Neutrophil (primary cell): ENCODE results near the gene ZNF32.

Experiments used
- H3K27ac ChIP-seq: fragments of 200-600 bp; sonication (generic); 2 replicates; pipeline ENCODE4 v1.5.1; 2016; ENCODE audit warnings: mild to moderate bottlenecking, moderate library complexity
- H3K27me3 ChIP-seq: fragments of 200-600 bp; sonication (generic); 2 replicates; pipeline ENCODE4 v1.6.0; 2016; ENCODE audit warnings: mild to moderate bottlenecking
- H3K36me3 ChIP-seq: fragments of 200-600 bp; sonication (generic); 2 replicates; pipeline ENCODE4 v1.5.1; 2017
- H3K4me1 ChIP-seq, 2 experiments: fragments of 200-600 bp in 1 of 2; sonication (generic) in 1 of 2; 1 replicate in 1 of 2; 2 replicates in 1 of 2; pipeline versions ENCODE4 v1.5.1 to v1.6.1; 2013 to 2016; ENCODE audit warnings: low read depth in 1 of 2, low read length in 1 of 2, mild to moderate bottlenecking in 1 of 2, moderate library complexity in 1 of 2; ENCODE audit not compliant: control insufficient read depth in 1 of 2, insufficient read depth in 1 of 2
- H3K4me3 ChIP-seq, 2 experiments: fragments of 200-600 bp in 1 of 2; sonication (generic) in 1 of 2; 1 replicate in 1 of 2; 2 replicates in 1 of 2; pipeline ENCODE4 v1.5.1; 2013 to 2016; ENCODE audit warnings: low read depth in 1 of 2, low read length in 1 of 2, mild to moderate bottlenecking in 1 of 2, moderate library complexity in 1 of 2
- H3K9me3 ChIP-seq: fragments of 200-600 bp; sonication (generic); 2 replicates; pipeline ENCODE4 v1.5.1; 2016
- CTCF ChIP-seq: fragments of 200-600 bp; sonication (generic); IDR thresholded peaks from 2 replicates; pipeline ENCODE4 v1.5.1; 2016; ENCODE audit warnings: antibody characterized with exemption

Gene ZNF32

GRCh38 chr10:43681220-43681619 is 32.5 kb upstream of the ZNF32 start:
- no peaks in the 10 kb centered on the region for H3K4me1 ChIP-seq
- H3K4me3 ChIP-seq, result no peak overlapping the region
- no peaks in the 10 kb centered on the region for H3K9me3 ChIP-seq
- no peak overlapping the region for H3K27ac ChIP-seq
- no peaks in the 10 kb centered on the region for H3K36me3 ChIP-seq
- peaks cover 37% of the 10 kb centered on the region for H3K27me3 ChIP-seq
- no peak for TF ChIP-seq CTCF

GRCh38 chr10:43680035-43680434 is 31.4 kb upstream of the ZNF32 start:
- no peaks in the 10 kb centered on the region for H3K36me3 ChIP-seq
- no peak for TF ChIP-seq CTCF
- peaks cover 43% of the 10 kb centered on the region for H3K27me3 ChIP-seq
- H3K4me3 ChIP-seq, result no peak overlapping the region
- H3K27ac ChIP-seq, result no peak overlapping the region
- H3K9me3 ChIP-seq, result no peaks in the 10 kb centered on the region
- H3K4me1 ChIP-seq, result no peaks in the 10 kb centered on the region

- H3K27me3 ChIP-seq, result peaks cover 43% of the 10 kb centered on the region
- H3K9me3 ChIP-seq, result no peaks in the 10 kb centered on the region
Measured at GRCh38 chr10:43679509-43679908, 30.8 kb upstream of the ZNF32 start.

GRCh38 chr10:43678654-43679053 is 30.0 kb upstream of the ZNF32 start:
- Histone ChIP-seq H3K27ac (no peak overlapping the region), H3K4me3 (no peak overlapping the region), H3K9me3 (no peaks in the 10 kb centered on the region), H3K27me3 (peaks cover 46% of the 10 kb centered on the region), H3K4me1 (no peaks in the 10 kb centered on the region), H3K36me3 (no peaks in the 10 kb centered on the region)
- TF ChIP-seq CTCF, result no peak

More at GRCh38 chr10:43679509-43679908, 30.8 kb upstream of the ZNF32 start:
- Histone ChIP-seq H3K36me3 (no peaks in the 10 kb centered on the region), H3K27ac (no peak overlapping the region), H3K4me1 (no peaks in the 10 kb centered on the region), H3K4me3 (no peak overlapping the region)
- no peak for TF ChIP-seq CTCF

GRCh38 chr10:43676901-43677300 is 28.2 kb upstream of the ZNF32 start:
- Histone ChIP-seq H3K4me3 (no peak overlapping the region), H3K27ac (no peak overlapping the region), H3K36me3 (no peaks in the 10 kb centered on the region), H3K9me3 (no peaks in the 10 kb centered on the region), H3K4me1 (no peaks in the 10 kb centered on the region), H3K27me3 (peaks cover 45% of the 10 kb centered on the region)
- no peak for TF ChIP-seq CTCF

GRCh38 chr10:43676331-43676730 is 27.6 kb upstream of the ZNF32 start:
- H3K4me3 ChIP-seq, result no peak overlapping the region
- H3K27me3 ChIP-seq, result peaks cover 46% of the 10 kb centered on the region
- no peak overlapping the region for H3K27ac ChIP-seq
- TF ChIP-seq CTCF, result no peak
- no peaks in the 10 kb centered on the region for H3K4me1 ChIP-seq
- no peaks in the 10 kb centered on the region for H3K36me3 ChIP-seq
- H3K9me3 ChIP-seq, result no peaks in the 10 kb centered on the region
